ENCODE results near the gene RNF220.

GRCh38 chr1:44636083-44636687 is 231.1 kb downstream of the RNF220 start:
- TF ChIP-seq POLR2AphosphoS5 (IDR thresholded peaks at IDR 0.05; ENCODE audit: low read depth, low read length): no peak
- no peak for TF ChIP-seq POLR2A (IDR thresholded peaks at IDR 0.05; ENCODE audit: low read depth, low read length)

Measured in GM12892 (cell line).